Gastrocnemius medialis (tissue), 4 donors: ENCODE data around the gene LRRC41. TPM values are rescaled to one million over a fixed set of nuclear protein-coding genes. Genes with fewer than 3 reads are reported as not detected.

Experiments
- ATAC-seq, 2 donors: fragments of 150-250 bp; one replicate each; pipeline ENCODE4 v1.9.1; 2016
- DNase-seq, 2 donors: peaks; one replicate each; pipeline ENCODE4 v3.0.0-alpha.2; 2019
- H3K27ac ChIP-seq, 4 donors: fragments of 200-600 bp; sonication (generic); 1 replicate in 1 of 4; 2 replicates in 3 of 4; pipeline ENCODE4 v1.5.1; 2016 to 2018; ENCODE audit warnings: mild to moderate bottlenecking in 2 of 4, moderate library complexity in 1 of 4
- H3K27me3 ChIP-seq, 3 donors: fragments of 200-600 bp; sonication (generic) in 2 of 3; 1 replicate in 1 of 3; 2 replicates in 2 of 3; pipeline versions ENCODE4 v1.5.1 to v1.6.0; 2016 to 2019; ENCODE audit warnings: mild to moderate bottlenecking in 1 of 3, moderate library complexity in 1 of 3
- H3K36me3 ChIP-seq, 2 donors: fragments of 200-600 bp; sonication (generic) in 1 of 2; one replicate each; pipeline ENCODE4 v1.5.1; 2017 to 2018
- H3K4me1 ChIP-seq, 2 donors: fragments of 200-600 bp; sonication (generic) in 1 of 2; one replicate each; pipeline ENCODE4 v1.5.1; 2016 to 2017; ENCODE audit warnings: mild to moderate bottlenecking in 2 of 2
- H3K4me3 ChIP-seq, 4 donors: fragments of 200-600 bp; sonication (generic) in 3 of 4; 1 replicate in 1 of 4; 2 replicates in 3 of 4; pipeline ENCODE4 v1.5.1; 2016 to 2019; ENCODE audit warnings: mild to moderate bottlenecking in 2 of 4
- H3K9me3 ChIP-seq, 3 donors: fragments of 200-600 bp; sonication (generic) in 2 of 3; 1 replicate in 1 of 3; 2 replicates in 2 of 3; pipeline ENCODE4 v1.5.1; 2016 to 2019
- POLR2A ChIP-seq, 2 donors: fragments of 450-650 bp; IDR thresholded peaks; one replicate each; pipeline ENCODE4 v1.6.1; 2017; ENCODE audit warnings: antibody characterized with exemption in 2 of 2, mild to moderate bottlenecking in 2 of 2, moderate library complexity in 2 of 2
- in situ Hi-C, 4 donors: fragments of 200-750 bp; cut with MboI; loops; one replicate each; pipeline versions ENCODE4 v1.15.0 to v1.8.0; 2017; ENCODE audit warnings: low sequenced_read_pairs in 4 of 4
- intact Hi-C: fragments of 100-400 bp; cut with DNase I; formaldehyde crosslinking; loops from one replicate; pipeline ENCODE4 v1.15.1; 2023; ENCODE audit warnings: low total_unique reads
- total RNA-seq, 4 donors: library from RNA; depleted of rRNA; stranded (reverse); fragments of >200 nt; gene quantifications; one replicate each; pipeline versions ENCODE4 v1.1.0 to v1.2.3, GENCODE V29; 2016
- TF ChIP-seq, protein P1 (sequence below), 5 experiments: fragments of 450-650 bp in 3 of 5; fragments of 200-600 bp in 2 of 5; sonication (generic) in 2 of 5; IDR thresholded peaks in 4 of 5; conservative IDR thresholded peaks in 1 of 5; 1 replicate in 4 of 5; 2 replicates in 1 of 5; pipeline ENCODE4 v1.5.1; 2016 to 2019; ENCODE audit warnings: antibody characterized with exemption in 5 of 5, mild to moderate bottlenecking in 3 of 5, moderate library complexity in 3 of 5

LRRC41 gene
- 10 to 100 TPM; 76.3 to 99.2 (median 77.9) TPM for total RNA-seq

DNA sequence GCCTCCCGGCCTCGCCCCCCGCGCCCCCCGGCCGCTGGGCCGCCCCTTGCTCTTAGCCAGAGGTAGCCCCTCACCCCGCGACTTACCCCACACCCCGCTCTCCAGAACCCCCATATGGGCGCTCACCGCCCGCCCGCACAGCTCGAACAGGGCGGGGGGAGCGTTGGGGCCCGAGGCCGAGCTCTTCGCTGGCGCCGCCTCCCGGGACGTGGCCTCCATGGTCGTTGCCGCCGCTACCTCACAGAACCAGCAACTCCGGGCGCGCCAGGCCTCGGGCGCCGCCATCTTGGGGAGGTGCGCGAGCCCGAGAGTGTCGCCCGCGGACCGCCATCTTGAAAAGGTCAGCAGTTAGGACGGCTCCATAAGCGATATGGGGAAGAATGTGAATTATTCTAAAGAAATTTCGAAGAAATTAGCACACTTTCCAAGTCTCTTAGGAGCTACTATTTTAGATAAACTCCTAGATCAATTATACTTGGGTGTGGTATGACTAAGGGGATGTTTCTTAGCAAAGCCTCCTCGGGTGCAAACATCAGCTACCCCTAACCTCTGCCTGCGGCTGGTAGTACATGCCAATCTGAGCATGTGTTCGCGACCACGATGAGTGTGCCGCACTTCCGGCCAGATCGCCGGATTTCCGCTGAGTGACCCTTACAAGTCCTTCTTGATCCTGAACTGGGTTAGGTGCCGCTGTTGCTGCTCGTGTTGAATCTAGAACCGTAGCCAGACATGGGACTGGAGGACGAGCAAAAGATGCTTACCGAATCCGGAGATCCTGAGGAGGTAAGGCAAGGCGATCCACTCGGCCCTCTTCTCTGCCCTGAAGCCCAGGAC is at the start of gene LRRC41, which contains the start of gene UQCRH:
LRRC41 (minus strand) TSS at position 579 of the 834 bp plus-strand sequence; CDS start at position 285, 294 bp downstream.
UQCRH (plus strand) TSS at position 661 of the 834 bp plus-strand sequence; CDS start at position 730, 69 bp downstream.
- peak; percentile 91 to 95 for ATAC-seq
- peak within 1 kb of the TSS; percentile 83 to 96 (median 90) for H3K4me3 ChIP-seq
- no peaks in the 10 kb centered on the region for H3K27me3 ChIP-seq
- H3K4me1 ChIP-seq, result peaks cover 54 to 71% of the 10 kb centered on the region in 2 donors
- intact Hi-C loops, result loop anchor here (1.0 to 2.0 kb wide), 3 partner anchors 16 to 45 kb away; partner anchors contain the start of gene NSUN4
- in situ Hi-C loops, result no loop called here
- H3K36me3 ChIP-seq, result peaks cover 0 to 5% of the 10 kb centered on the region in 2 donors
- H3K9me3 ChIP-seq, result no peaks in the 10 kb centered on the region
- DNase-seq, result peak; percentile 95 to 97
- peak; percentile 67 to 75 for TF ChIP-seq POLR2A (IDR thresholded peaks at IDR 0.05)
- TF ChIP-seq, protein P1, sequence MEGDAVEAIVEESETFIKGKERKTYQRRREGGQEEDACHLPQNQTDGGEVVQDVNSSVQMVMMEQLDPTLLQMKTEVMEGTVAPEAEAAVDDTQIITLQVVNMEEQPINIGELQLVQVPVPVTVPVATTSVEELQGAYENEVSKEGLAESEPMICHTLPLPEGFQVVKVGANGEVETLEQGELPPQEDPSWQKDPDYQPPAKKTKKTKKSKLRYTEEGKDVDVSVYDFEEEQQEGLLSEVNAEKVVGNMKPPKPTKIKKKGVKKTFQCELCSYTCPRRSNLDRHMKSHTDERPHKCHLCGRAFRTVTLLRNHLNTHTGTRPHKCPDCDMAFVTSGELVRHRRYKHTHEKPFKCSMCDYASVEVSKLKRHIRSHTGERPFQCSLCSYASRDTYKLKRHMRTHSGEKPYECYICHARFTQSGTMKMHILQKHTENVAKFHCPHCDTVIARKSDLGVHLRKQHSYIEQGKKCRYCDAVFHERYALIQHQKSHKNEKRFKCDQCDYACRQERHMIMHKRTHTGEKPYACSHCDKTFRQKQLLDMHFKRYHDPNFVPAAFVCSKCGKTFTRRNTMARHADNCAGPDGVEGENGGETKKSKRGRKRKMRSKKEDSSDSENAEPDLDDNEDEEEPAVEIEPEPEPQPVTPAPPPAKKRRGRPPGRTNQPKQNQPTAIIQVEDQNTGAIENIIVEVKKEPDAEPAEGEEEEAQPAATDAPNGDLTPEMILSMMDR (IDR thresholded peaks at IDR 0.05 in 4 of 5, conservative IDR thresholded peaks at IDR 0.05 in 1 of 5), result peak in 1 of 5 experiments; percentile 10
- peak within 1 kb of the TSS; percentile 97 to 99 (median 98) for H3K27ac ChIP-seq

DNA sequence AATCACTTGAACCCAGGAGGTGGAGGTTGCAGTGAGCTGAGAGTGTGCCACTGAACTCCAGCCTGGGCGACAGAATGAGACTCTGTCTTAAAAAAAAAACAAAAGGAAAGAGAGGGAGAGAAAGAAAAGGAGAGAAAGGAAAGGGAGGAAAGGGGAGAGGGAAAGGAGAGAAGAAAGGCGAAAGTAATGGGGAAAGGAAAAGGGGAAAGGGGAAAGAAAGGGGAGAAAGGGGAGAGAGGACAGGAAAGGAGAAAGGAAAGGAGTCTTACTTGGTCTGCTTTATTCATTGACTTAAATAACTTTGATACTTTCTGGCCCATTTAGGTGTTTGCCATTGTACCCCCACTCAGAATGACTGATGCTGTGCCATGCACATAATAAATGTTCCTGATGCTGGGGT is 48.9 kb upstream of the LRRC41 start:
- in situ Hi-C loops (no loop called here), intact Hi-C loops (no loop called here)
- H3K27ac ChIP-seq, result no peak overlapping the region
- peaks cover 0 to 67% of the 10 kb centered on the region in 2 donors for H3K36me3 ChIP-seq
- H3K27me3 ChIP-seq, result no peaks in the 10 kb centered on the region
- H3K9me3 ChIP-seq, result no peaks in the 10 kb centered on the region
- no peak for ATAC-seq
- no peak overlapping the region for H3K4me3 ChIP-seq
- no peaks in the 10 kb centered on the region for H3K4me1 ChIP-seq
- DNase-seq, result no peak
- TF ChIP-seq, protein P1 (IDR thresholded peaks at IDR 0.05 in 4 of 5, conservative IDR thresholded peaks at IDR 0.05 in 1 of 5), result no peak
- no peak for TF ChIP-seq POLR2A (IDR thresholded peaks at IDR 0.05)

DNA sequence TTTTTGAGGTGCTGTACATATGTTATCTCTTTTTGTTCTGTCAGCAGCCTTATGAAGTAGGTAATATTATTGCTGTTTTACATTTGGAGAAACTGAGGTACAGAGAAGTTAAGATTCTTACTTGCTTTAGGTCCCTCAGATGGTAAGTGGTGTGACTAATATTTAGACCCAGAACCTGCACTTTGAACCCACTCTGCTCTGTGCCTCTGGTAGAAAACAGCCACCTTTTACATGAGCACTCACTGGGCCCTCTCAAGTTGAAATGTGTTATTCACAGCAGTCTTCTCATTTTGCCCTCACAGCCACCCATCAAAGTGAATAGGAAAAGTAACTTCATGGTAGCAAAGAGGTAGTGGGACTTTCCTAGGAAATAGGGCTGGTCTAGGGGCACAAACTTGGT is 41.9 kb upstream of the LRRC41 start:
- ATAC-seq (no peak), DNase-seq (no peak)
- peak overlapping the region in 1 of 4 donors; percentile 23 for H3K27ac ChIP-seq
- peaks cover 9 to 16% of the 10 kb centered on the region in 2 donors for H3K4me1 ChIP-seq
- no peak overlapping the region for H3K4me3 ChIP-seq
- in situ Hi-C loops (no loop called here), intact Hi-C loops (no loop called here)
- H3K27me3 ChIP-seq, result no peaks in the 10 kb centered on the region
- no peak for TF ChIP-seq POLR2A (IDR thresholded peaks at IDR 0.05)
- TF ChIP-seq, protein P1 (IDR thresholded peaks at IDR 0.05 in 4 of 5, conservative IDR thresholded peaks at IDR 0.05 in 1 of 5), result no peak
- no peaks in the 10 kb centered on the region for H3K9me3 ChIP-seq
- H3K36me3 ChIP-seq, result peaks cover 0 to 44% of the 10 kb centered on the region in 2 donors

GRCh38 chr1:46344481-46344880 is 41.1 kb upstream of the LRRC41 start:
- Histone ChIP-seq H3K27me3 (no peaks in the 10 kb centered on the region), H3K36me3 (peaks cover 0 to 36% of the 10 kb centered on the region in 2 donors), H3K4me3 (no peak overlapping the region), H3K4me1 (peaks cover 12 to 19% of the 10 kb centered on the region in 2 donors), H3K9me3 (no peaks in the 10 kb centered on the region), H3K27ac (no peak overlapping the region)
- DNase-seq (no peak), ATAC-seq (no peak)
- intact Hi-C loops (loop anchor here (5.0 kb wide), 1 partner anchor 57 kb away; no protein-coding TSS in a partner anchor), in situ Hi-C loops (no loop called here)
- TF ChIP-seq, protein P1 (IDR thresholded peaks at IDR 0.05 in 4 of 5, conservative IDR thresholded peaks at IDR 0.05 in 1 of 5), result no peak
- TF ChIP-seq POLR2A (IDR thresholded peaks at IDR 0.05), result no peak
